ENCODE results near the gene CLMP. TPM values are rescaled to one million over a fixed set of nuclear protein-coding genes. Genes with fewer than 3 reads are reported as not detected.

CLMP gene
- total and polyA plus RNA-seq, 4 donors = 5.2 to 22.9 (median 12.3) TPM

- 85 to 91% methylated on average over 1 of the region's 1 CpG for WGBS, 2 donors
- Histone ChIP-seq H3K9me3 (ENCODE audit: control insufficient read depth in 4 of 4, insufficient read depth in 3 of 4, low read length in 3 of 4) (peaks cover 0 to 5% (median 0%) of the 10 kb centered on the region in 4 donors), H3K4me1 (ENCODE audit: control insufficient read depth in 5 of 5, insufficient read depth in 5 of 5, low read length in 5 of 5) (peaks cover 0 to 6% (median 0%) of the 10 kb centered on the region in 5 donors), H3K27ac (ENCODE audit: low read depth in 1 of 2, low read length in 1 of 2) (no peak overlapping the region), H3K4me3 (no peak overlapping the region), H3K9ac (ENCODE audit: insufficient read depth in 1 of 2, low read length in 2 of 2) (no peak overlapping the region), H3K27me3 (ENCODE audit: control insufficient read depth in 3 of 3, insufficient read depth in 3 of 3, low read length in 2 of 3) (no peaks in the 10 kb centered on the region), H3K36me3 (ENCODE audit: control insufficient read depth in 4 of 4, insufficient read depth in 4 of 4, low read length in 4 of 4) (peaks cover 0 to 8% (median 4%) of the 10 kb centered on the region in 4 donors)
- DNase-seq (no peak), ATAC-seq (ENCODE audit: insufficient read depth, low FRiP score) (no peak)
- TF ChIP-seq CTCF (IDR thresholded peaks at IDR 0.05; ENCODE audit: control extremely low read depth, extremely low read depth) = no peak
These were observed 108.7 kb downstream of the CLMP start for GRCh38 chr11:123086305-123086704.

- Histone ChIP-seq H3K27me3 (ENCODE audit: control insufficient read depth in 3 of 3, insufficient read depth in 3 of 3, low read length in 2 of 3) (no peaks in the 10 kb centered on the region), H3K27ac (ENCODE audit: low read depth in 1 of 2, low read length in 1 of 2) (no peak overlapping the region), H3K9ac (ENCODE audit: insufficient read depth in 1 of 2, low read length in 2 of 2) (no peak overlapping the region), H3K9me3 (ENCODE audit: control insufficient read depth in 4 of 4, insufficient read depth in 3 of 4, low read length in 3 of 4) (peaks cover 0 to 5% (median 0%) of the 10 kb centered on the region in 4 donors), H3K4me1 (ENCODE audit: control insufficient read depth in 5 of 5, insufficient read depth in 5 of 5, low read length in 5 of 5) (peaks cover 0 to 6% (median 0%) of the 10 kb centered on the region in 5 donors), H3K4me3 (no peak overlapping the region), H3K36me3 (ENCODE audit: control insufficient read depth in 4 of 4, insufficient read depth in 4 of 4, low read length in 4 of 4) (peaks cover 0 to 8% (median 4%) of the 10 kb centered on the region in 4 donors)
- no peak for ATAC-seq (ENCODE audit: insufficient read depth, low FRiP score)
- no peak for TF ChIP-seq CTCF (IDR thresholded peaks at IDR 0.05; ENCODE audit: control extremely low read depth, extremely low read depth)
- 98 to 99% methylated on average over 5 of the region's 5 CpGs for WGBS, 2 donors
- no peak for DNase-seq
These were observed 109.6 kb downstream of the CLMP start for GRCh38 chr11:123085497-123085896.

GRCh38 chr11:123084454-123084853 is 110.6 kb downstream of the CLMP start:
- no peak for ATAC-seq (ENCODE audit: insufficient read depth, low FRiP score)
- peaks cover 0 to 6% (median 0%) of the 10 kb centered on the region in 5 donors for H3K4me1 ChIP-seq (ENCODE audit: control insufficient read depth in 5 of 5, insufficient read depth in 5 of 5, low read length in 5 of 5)
- TF ChIP-seq CTCF (IDR thresholded peaks at IDR 0.05; ENCODE audit: control extremely low read depth, extremely low read depth) = no peak
- no peak overlapping the region for H3K9ac ChIP-seq (ENCODE audit: insufficient read depth in 1 of 2, low read length in 2 of 2)
- no peak for DNase-seq
- peaks cover 0 to 8% (median 4%) of the 10 kb centered on the region in 4 donors for H3K36me3 ChIP-seq (ENCODE audit: control insufficient read depth in 4 of 4, insufficient read depth in 4 of 4, low read length in 4 of 4)
- H3K4me3 ChIP-seq = no peak overlapping the region
- peaks cover 0 to 5% (median 0%) of the 10 kb centered on the region in 4 donors for H3K9me3 ChIP-seq (ENCODE audit: control insufficient read depth in 4 of 4, insufficient read depth in 3 of 4, low read length in 3 of 4)
- no peak overlapping the region for H3K27ac ChIP-seq (ENCODE audit: low read depth in 1 of 2, low read length in 1 of 2)
- no peaks in the 10 kb centered on the region for H3K27me3 ChIP-seq (ENCODE audit: control insufficient read depth in 3 of 3, insufficient read depth in 3 of 3, low read length in 2 of 3)
- WGBS, 2 donors = 98% methylated on average over 7 of the region's 7 CpGs

GRCh38 chr11:123083623-123084029 is 111.4 kb downstream of the CLMP start:
- H3K9me3 ChIP-seq (ENCODE audit: control insufficient read depth in 4 of 4, insufficient read depth in 3 of 4, low read length in 3 of 4) = peaks cover 0 to 5% (median 0%) of the 10 kb centered on the region in 4 donors
- DNase-seq = peak; percentile 83 to 90 (median 86)
- ATAC-seq (ENCODE audit: insufficient read depth, low FRiP score) = peak; percentile 54
- no peaks in the 10 kb centered on the region for H3K27me3 ChIP-seq (ENCODE audit: control insufficient read depth in 3 of 3, insufficient read depth in 3 of 3, low read length in 2 of 3)
- H3K4me3 ChIP-seq = no peak overlapping the region
- 22 to 44% methylated on average over 4 of the region's 4 CpGs for WGBS, 2 donors
- peak overlapping the region; percentile 22 to 26 for H3K27ac ChIP-seq (ENCODE audit: low read depth in 1 of 2, low read length in 1 of 2)
- no peak for TF ChIP-seq CTCF (IDR thresholded peaks at IDR 0.05; ENCODE audit: control extremely low read depth, extremely low read depth)
- peaks cover 0 to 6% (median 0%) of the 10 kb centered on the region in 5 donors for H3K4me1 ChIP-seq (ENCODE audit: control insufficient read depth in 5 of 5, insufficient read depth in 5 of 5, low read length in 5 of 5)
- H3K9ac ChIP-seq (ENCODE audit: insufficient read depth in 1 of 2, low read length in 2 of 2) = no peak overlapping the region
- peaks cover 0 to 8% (median 4%) of the 10 kb centered on the region in 4 donors for H3K36me3 ChIP-seq (ENCODE audit: control insufficient read depth in 4 of 4, insufficient read depth in 4 of 4, low read length in 4 of 4)
